Hepatocyte (in vitro differentiated cells): ENCODE data around the gene RPL10. TPM values are rescaled to one million over a fixed set of nuclear protein-coding genes. Genes with fewer than 3 reads are reported as not detected.
A peak's percentile ranks its signal among the peaks of the same experiment; 100 is the strongest.

Experiments used
- DNase-seq: peaks from one replicate; pipeline ENCODE4 v3.0.0-alpha.2; 2016; ENCODE audit warnings: low spot score
- H2AFZ ChIP-seq: fragments of 200-600 bp; sonication (generic); 2 replicates; pipeline ENCODE4 v1.6.0; 2016; ENCODE audit warnings: antibody characterized with exemption, mild to moderate bottlenecking
- H3K27ac ChIP-seq: fragments of 200-600 bp; sonication (generic); 2 replicates; pipeline ENCODE4 v1.5.1; 2016; ENCODE audit warnings: mild to moderate bottlenecking
- H3K27me3 ChIP-seq: fragments of 200-600 bp; sonication (generic); 2 replicates; pipeline ENCODE4 v1.6.1; 2016
- H3K36me3 ChIP-seq: fragments of 200-600 bp; sonication (generic); replicated peaks from 2 replicates; pipeline ENCODE4 v1.5.1; 2016; ENCODE audit warnings: low read depth; ENCODE audit not compliant: insufficient read depth
- H3K4me1 ChIP-seq: fragments of 200-600 bp; sonication (generic); 2 replicates; pipeline ENCODE4 v1.5.1; 2016; ENCODE audit warnings: mild to moderate bottlenecking, moderate library complexity; ENCODE audit not compliant: insufficient read depth
- H3K4me2 ChIP-seq: fragments of 200-600 bp; sonication (generic); 2 replicates; pipeline ENCODE4 v1.6.0; 2016
- H3K4me3 ChIP-seq: fragments of 200-600 bp; sonication (generic); 2 replicates; pipeline ENCODE4 v1.5.1; 2016; ENCODE audit warnings: mild to moderate bottlenecking
- H3K79me2 ChIP-seq: fragments of 200-600 bp; sonication (generic); 2 replicates; pipeline ENCODE4 v1.6.0; 2017; ENCODE audit warnings: mild to moderate bottlenecking
- H3K9me2 ChIP-seq: fragments of 200-600 bp; sonication (generic); replicated peaks from 2 replicates; pipeline ENCODE4 v1.6.0; 2017; ENCODE audit warnings: mild to moderate bottlenecking; ENCODE audit not compliant: insufficient read depth
- H3K9me3 ChIP-seq: fragments of 200-600 bp; sonication (generic); 2 replicates; pipeline ENCODE4 v1.5.1; 2016; ENCODE audit warnings: low read depth, mild to moderate bottlenecking
- H4K20me1 ChIP-seq: fragments of 200-600 bp; sonication (generic); 2 replicates; pipeline ENCODE4 v1.6.0; 2016; ENCODE audit warnings: mild to moderate bottlenecking; ENCODE audit not compliant: insufficient read depth, poor library complexity, severe bottlenecking
- CTCF ChIP-seq: fragments of 200-600 bp; sonication (generic); IDR thresholded peaks from 2 replicates; pipeline ENCODE4 v1.5.1; 2016; ENCODE audit warnings: antibody characterized with exemption, mild to moderate bottlenecking; ENCODE audit not compliant: poor library complexity
- EZH2 ChIP-seq: fragments of 200-600 bp; sonication (generic); IDR thresholded peaks from 2 replicates; pipeline ENCODE4 v1.6.1; 2016; ENCODE audit warnings: antibody characterized with exemption, mild to moderate bottlenecking, borderline replicate concordance
- EZH2phosphoT487 ChIP-seq: fragments of 200-600 bp; sonication (generic); IDR thresholded peaks from one replicate; pipeline ENCODE4 v1.6.1; 2018; ENCODE audit warnings: antibody characterized with exemption, mild to moderate bottlenecking, low read depth, moderate library complexity; ENCODE audit not compliant: unreplicated experiment, severe bottlenecking
- WGBS: methylation state at CpG from one replicate; pipeline ENCODE4 v1.1.6; 2016; ENCODE audit warnings: low lambda C conversion rate; ENCODE audit errors: missing lambda C conversion rate; 5-methylcytosine and 5-hydroxymethylcytosine counted together
- polyA plus RNA-seq: library from polyadenylated mRNA; unstranded; fragments of >200 nt; fragmentation: Nextera tagmentation; extraction: Ambion mirVana; gene quantifications from 2 replicates; pipeline ENCODE4 v1.2.1, GENCODE V29; 2016
- total RNA-seq: library from RNA; depleted of rRNA; stranded (reverse); fragments of >200 nt; gene quantifications from 2 replicates; pipeline ENCODE4 v1.2.3, GENCODE V29; 2014

Gene RPL10
- total and polyA plus RNA-seq, 2 experiments from 2014 or later = 1,206 to 4,460 TPM

- TF ChIP-seq EZH2 = no peak
- no peak for TF ChIP-seq CTCF
- no peak for TF ChIP-seq EZH2phosphoT487
- WGBS = 54% methylated on average over 13 of the region's 13 CpGs
- peaks cover 5% of the 10 kb centered on the region for H4K20me1 ChIP-seq
- DNase-seq = no peak
- H3K36me3 ChIP-seq = no peaks in the 10 kb centered on the region
- peaks cover 10% of the 10 kb centered on the region for H3K4me1 ChIP-seq
- H3K9me2 ChIP-seq = no peaks in the 10 kb centered on the region
- H3K4me3 ChIP-seq = peak overlapping the region; percentile 66
- H3K27me3 ChIP-seq = no peaks in the 10 kb centered on the region
- H3K4me2 ChIP-seq = peak overlapping the region; percentile 81
- H3K27ac ChIP-seq = peak overlapping the region; percentile 99
- H3K79me2 ChIP-seq = peaks cover 16% of the 10 kb centered on the region
- no peak overlapping the region for H2AFZ ChIP-seq
- H3K9me3 ChIP-seq = no peaks in the 10 kb centered on the region
Measured at GRCh38 chrX:154380153-154380552, 18.0 kb upstream of the RPL10 start.

GRCh38 chrX:154380787-154381186 lies 17.4 kb upstream of the RPL10 start:
- Histone ChIP-seq H2AFZ (no peak overlapping the region), H3K4me2 (peak overlapping the region; percentile 81), H3K36me3 (no peaks in the 10 kb centered on the region), H3K4me3 (no peak overlapping the region), H3K9me3 (no peaks in the 10 kb centered on the region), H3K4me1 (peaks cover 10% of the 10 kb centered on the region), H3K79me2 (peaks cover 16% of the 10 kb centered on the region), H3K27ac (no peak overlapping the region), H4K20me1 (peaks cover 5% of the 10 kb centered on the region), H3K9me2 (no peaks in the 10 kb centered on the region), H3K27me3 (no peaks in the 10 kb centered on the region)
- TF ChIP-seq EZH2phosphoT487 = no peak
- TF ChIP-seq EZH2 = no peak
- TF ChIP-seq CTCF = no peak
- WGBS = 83% methylated on average over 14 of the region's 14 CpGs
- no peak for DNase-seq

- TF ChIP-seq CTCF (no peak), EZH2 (no peak), EZH2phosphoT487 (no peak)
- Histone ChIP-seq H3K27ac (no peak overlapping the region), H3K27me3 (no peaks in the 10 kb centered on the region), H3K9me3 (no peaks in the 10 kb centered on the region), H3K4me2 (no peak overlapping the region), H3K4me1 (peaks cover 10% of the 10 kb centered on the region), H2AFZ (no peak overlapping the region), H3K9me2 (no peaks in the 10 kb centered on the region), H3K79me2 (peaks cover 16% of the 10 kb centered on the region), H3K36me3 (no peaks in the 10 kb centered on the region), H4K20me1 (peaks cover 5% of the 10 kb centered on the region), H3K4me3 (no peak overlapping the region)
- DNase-seq = no peak
- 76% methylated on average over 6 of the region's 6 CpGs for WGBS
Measured at GRCh38 chrX:154381271-154381670, 16.9 kb upstream of the RPL10 start.
